GM20431 (cell line): ENCODE results near the gene C8A.

Experiments
- in situ Hi-C: fragments of 300-500 bp; cut with MseI, MboI; formaldehyde crosslinking; loops from one replicate; pipeline ENCODE4 v1.15.0; 2020; ENCODE audit warnings: low sequenced_read_pairs; ENCODE audit not compliant: unreplicated experiment

C8A gene

GRCh38 chr1:56835657-56836056 lies 18.9 kb upstream of the C8A start:
- in situ Hi-C loops = loop anchor here (25.0 kb wide), 1 partner anchor 1202 kb away; no protein-coding TSS in a partner anchor

GRCh38 chr1:56836359-56836758 lies 18.2 kb upstream of the C8A start:
- in situ Hi-C loops = loop anchor here (25.0 kb wide), 1 partner anchor 1201 kb away; no protein-coding TSS in a partner anchor

GRCh38 chr1:56837244-56837939 lies 17.2 kb upstream of the C8A start:
- in situ Hi-C loops = loop anchor here (25.0 kb wide), 1 partner anchor 1200 kb away; no protein-coding TSS in a partner anchor

- in situ Hi-C loops = loop anchor here (25.0 kb wide), 1 partner anchor 1199 kb away; no protein-coding TSS in a partner anchor
These were observed 15.8 kb upstream of the C8A start for GRCh38 chr1:56838759-56839158.

- in situ Hi-C loops = loop anchor here (25.0 kb wide), 1 partner anchor 1194 kb away; no protein-coding TSS in a partner anchor
These were observed 11.1 kb upstream of the C8A start for GRCh38 chr1:56843544-56843943.

- in situ Hi-C loops = loop anchor here (25.0 kb wide), 1 partner anchor 1193 kb away; no protein-coding TSS in a partner anchor
These were observed 10.0 kb upstream of the C8A start for GRCh38 chr1:56844545-56845136.

GRCh38 chr1:56845343-56845742 lies 9.3 kb upstream of the C8A start:
- in situ Hi-C loops = loop anchor here (25.0 kb wide), 1 partner anchor 1192 kb away; no protein-coding TSS in a partner anchor

- in situ Hi-C loops = loop anchor here (25.0 kb wide), 1 partner anchor 1188 kb away; no protein-coding TSS in a partner anchor
These were observed 4.8 kb upstream of the C8A start for GRCh38 chr1:56849750-56850149.

GRCh38 chr1:56850411-56850810 lies 4.2 kb upstream of the C8A start:
- in situ Hi-C loops = no loop called here

- in situ Hi-C loops = no loop called here
These were observed 3.7 kb upstream of the C8A start for GRCh38 chr1:56850922-56851321.

GRCh38 chr1:56852476-56852875 lies 2.1 kb upstream of the C8A start:
- in situ Hi-C loops = no loop called here

- in situ Hi-C loops = no loop called here
These were observed 593 bp downstream of the C8A start for GRCh38 chr1:56855190-56855589.

- in situ Hi-C loops = no loop called here
These were observed 1.6 kb downstream of the C8A start for GRCh38 chr1:56856186-56856585.

- in situ Hi-C loops = no loop called here
These were observed 4.7 kb downstream of the C8A start for GRCh38 chr1:56859287-56859686.

- in situ Hi-C loops = no loop called here
These were observed 8.8 kb downstream of the C8A start for GRCh38 chr1:56863265-56863992.

GRCh38 chr1:56864430-56864829 lies 9.8 kb downstream of the C8A start:
- in situ Hi-C loops = no loop called here

GRCh38 chr1:56866656-56867055 lies 12.1 kb downstream of the C8A start:
- in situ Hi-C loops = no loop called here

- in situ Hi-C loops = no loop called here
These were observed 12.9 kb downstream of the C8A start for GRCh38 chr1:56867491-56867890.

GRCh38 chr1:56868761-56869160 lies 14.2 kb downstream of the C8A start:
- in situ Hi-C loops = no loop called here

GRCh38 chr1:56872597-56872996 lies 18.0 kb downstream of the C8A start:
- in situ Hi-C loops = no loop called here

- in situ Hi-C loops = no loop called here
These were observed 18.6 kb downstream of the C8A start for GRCh38 chr1:56873213-56873612.
